ENCODE results near the gene TSBP1. TPM values are rescaled to one million over a fixed set of nuclear protein-coding genes. Genes with fewer than 3 reads are reported as not detected.

The TSBP1 gene
- total RNA-seq, 4 donors from 2014 or later = not detected

DNA sequence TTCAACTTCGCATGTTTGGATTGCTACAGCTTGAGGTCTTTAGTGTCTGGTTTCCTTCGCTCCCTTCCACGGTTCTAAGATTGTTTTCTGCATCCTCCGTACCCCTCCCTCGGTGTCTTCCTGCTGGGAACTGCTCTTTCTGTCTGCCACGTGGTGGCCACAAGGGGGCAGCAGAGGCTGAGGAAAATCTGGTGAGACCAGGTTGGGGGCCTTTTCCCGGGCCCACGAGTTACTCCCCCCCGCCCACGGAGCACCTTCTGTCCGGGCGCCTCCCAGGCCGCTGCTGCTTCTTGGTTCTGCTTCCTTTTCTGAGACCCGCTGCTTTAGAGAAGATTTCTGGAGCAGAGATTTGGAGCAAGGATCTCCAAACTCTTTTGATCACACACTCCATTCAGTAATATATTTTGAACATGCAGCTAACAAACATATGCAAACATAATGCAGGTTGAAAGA lies 126.7 kb downstream of the TSBP1 start:
- DNase-seq (peak; percentile 39 to 63), ATAC-seq (peak; percentile 74 to 81)
- intact Hi-C loops (cut with DNase I; ENCODE audit: low total_unique reads) (loop anchor here (5.0 kb wide), 1 partner anchor 552 kb away; no protein-coding TSS in a partner anchor), in situ Hi-C loops (cut with MboI; ENCODE audit: low sequenced_read_pairs in 4 of 4) (loop anchor here in 2 of 4 donors (25.0 kb wide), 1 partner anchor 542 kb away; no protein-coding TSS in a partner anchor)
- Histone ChIP-seq H3K4me1 (peaks cover 5 to 6% of the 10 kb centered on the region in 2 donors), H3K27me3 (no peaks in the 10 kb centered on the region), H3K36me3 (no peaks in the 10 kb centered on the region), H3K27ac (peak overlapping the region; percentile 17 to 72 (median 60)), H3K4me3 (peak overlapping the region in 1 of 4 donors; percentile 33), H3K9me3 (no peaks in the 10 kb centered on the region)
- TF ChIP-seq POLR2A (IDR thresholded peaks at IDR 0.05) = no peak
- TF ChIP-seq, protein P1, sequence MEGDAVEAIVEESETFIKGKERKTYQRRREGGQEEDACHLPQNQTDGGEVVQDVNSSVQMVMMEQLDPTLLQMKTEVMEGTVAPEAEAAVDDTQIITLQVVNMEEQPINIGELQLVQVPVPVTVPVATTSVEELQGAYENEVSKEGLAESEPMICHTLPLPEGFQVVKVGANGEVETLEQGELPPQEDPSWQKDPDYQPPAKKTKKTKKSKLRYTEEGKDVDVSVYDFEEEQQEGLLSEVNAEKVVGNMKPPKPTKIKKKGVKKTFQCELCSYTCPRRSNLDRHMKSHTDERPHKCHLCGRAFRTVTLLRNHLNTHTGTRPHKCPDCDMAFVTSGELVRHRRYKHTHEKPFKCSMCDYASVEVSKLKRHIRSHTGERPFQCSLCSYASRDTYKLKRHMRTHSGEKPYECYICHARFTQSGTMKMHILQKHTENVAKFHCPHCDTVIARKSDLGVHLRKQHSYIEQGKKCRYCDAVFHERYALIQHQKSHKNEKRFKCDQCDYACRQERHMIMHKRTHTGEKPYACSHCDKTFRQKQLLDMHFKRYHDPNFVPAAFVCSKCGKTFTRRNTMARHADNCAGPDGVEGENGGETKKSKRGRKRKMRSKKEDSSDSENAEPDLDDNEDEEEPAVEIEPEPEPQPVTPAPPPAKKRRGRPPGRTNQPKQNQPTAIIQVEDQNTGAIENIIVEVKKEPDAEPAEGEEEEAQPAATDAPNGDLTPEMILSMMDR (IDR thresholded peaks at IDR 0.05 in 4 of 5, conservative IDR thresholded peaks at IDR 0.05 in 1 of 5) = peak; percentile 70 to 89 (median 86)

DNA sequence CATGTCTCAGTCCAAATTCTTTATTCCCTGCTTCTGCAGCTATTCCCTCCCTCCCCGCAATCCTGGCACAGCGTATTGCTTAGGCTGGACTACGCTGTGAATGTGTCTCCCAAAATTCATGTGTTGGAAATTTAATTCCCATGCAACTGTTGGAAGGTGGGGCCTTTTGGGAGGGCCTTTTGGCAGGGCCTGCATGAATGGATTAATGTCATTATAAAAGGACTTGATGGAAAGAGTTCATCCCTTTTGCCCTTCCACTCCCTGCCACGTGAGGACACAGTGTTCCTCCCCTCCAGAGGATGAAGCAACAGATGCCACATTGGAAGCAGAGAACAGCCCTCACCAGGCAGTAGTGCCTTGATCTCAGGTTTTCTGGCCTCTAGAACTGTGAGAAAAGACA lies 127.4 kb downstream of the TSBP1 start:
- no peaks in the 10 kb centered on the region for H3K36me3 ChIP-seq
- H3K4me3 ChIP-seq = no peak overlapping the region
- ATAC-seq (peak; percentile 86 to 92), DNase-seq (peak; percentile 24 to 61)
- no peaks in the 10 kb centered on the region for H3K27me3 ChIP-seq
- no peaks in the 10 kb centered on the region for H3K9me3 ChIP-seq
- no peak for TF ChIP-seq POLR2A (IDR thresholded peaks at IDR 0.05)
- TF ChIP-seq, protein P1 (IDR thresholded peaks at IDR 0.05 in 4 of 5, conservative IDR thresholded peaks at IDR 0.05 in 1 of 5) = no peak
- in situ Hi-C loops (cut with MboI; ENCODE audit: low sequenced_read_pairs in 4 of 4) = loop anchor here in 2 of 4 donors (25.0 kb wide), 1 partner anchor 543 kb away; no protein-coding TSS in a partner anchor
- H3K4me1 ChIP-seq = peaks cover 5 to 6% of the 10 kb centered on the region in 2 donors
- H3K27ac ChIP-seq = peak overlapping the region; percentile 17 to 72 (median 60)
- intact Hi-C loops (cut with DNase I; ENCODE audit: low total_unique reads) = no loop called here

Other genes starting within 250 kb of the TSBP1 start
- gene ATF6B, start 243.7 kb downstream of the TSBP1 start, total RNA-seq = 10 to 100 TPM in 2 of 4 donors, 1 to 10 TPM in 2; 6.8 to 18.4 (median 9.5) TPM
- gene FKBPL, start 241.6 kb downstream of the TSBP1 start, total RNA-seq = 1 to 10 TPM; 2.6 to 6.0 (median 3.9) TPM
- under 1 TPM in 1 of 4 donors, not detected in 3; 0.49 TPM for gene PRRT1, start 220.0 kb downstream of the TSBP1 start, total RNA-seq
- gene PPT2, start 217.8 kb downstream of the TSBP1 start, total RNA-seq = 10 to 100 TPM; 16.2 to 72.7 (median 21.4) TPM
- gene EGFL8, start 207.3 kb downstream of the TSBP1 start, total RNA-seq = 1 to 10 TPM in 3 of 4 donors, under 1 TPM in 1; 0.80 to 7.1 (median 4.2) TPM
- gene AGPAT1, start 195.8 kb downstream of the TSBP1 start, total RNA-seq = 10 to 100 TPM; 32.0 to 58.7 (median 42.0) TPM
- 10 to 100 TPM; 54.6 to 98.3 (median 78.1) TPM for gene RNF5, start 193.5 kb downstream of the TSBP1 start, total RNA-seq
- gene AGER, start 187.7 kb downstream of the TSBP1 start, total RNA-seq = 1 to 10 TPM in 1 of 4 donors, not detected in 3; 1.9 TPM
- gene PBX2, start 181.7 kb downstream of the TSBP1 start, total RNA-seq = 10 to 100 TPM; 24.3 to 37.6 (median 33.6) TPM
- 1 to 10 TPM in 3 of 4 donors, not detected in 1; 2.2 to 2.9 (median 2.3) TPM for gene GPSM3, start 179.3 kb downstream of the TSBP1 start, total RNA-seq
- gene NOTCH4, start 147.8 kb downstream of the TSBP1 start, total RNA-seq = 10 to 100 TPM in 3 of 4 donors, 1 to 10 TPM in 1; 6.8 to 21.1 (median 14.8) TPM
- gene BTNL2, start 35.3 kb upstream of the TSBP1 start, total RNA-seq = not detected
- 10 to 100 TPM; 43.7 to 98.5 (median 57.3) TPM for gene HLA-DRA, start 68.0 kb upstream of the TSBP1 start, total RNA-seq
- gene HLA-DRB5, start 158.4 kb upstream of the TSBP1 start, total RNA-seq = 10 to 100 TPM in 1 of 4 donors, under 1 TPM in 1, not detected in 2; 0.80 to 19.0 TPM
- 10 to 100 TPM in 3 of 4 donors, 1 to 10 TPM in 1; 7.5 to 25.2 (median 16.5) TPM for gene HLA-DRB1, start 217.9 kb upstream of the TSBP1 start, total RNA-seq